Breast epithelium (tissue), 3 donors: ENCODE data around the gene KIF21A.

Experiments used
- POLR2A ChIP-seq: fragments of 450-650 bp; IDR thresholded peaks from one replicate; pipeline ENCODE4 v1.6.1; 2016; ENCODE audit warnings: antibody characterized with exemption, mild to moderate bottlenecking, moderate library complexity
- POLR2AphosphoS5 ChIP-seq, 3 donors: sonication (generic); formaldehyde crosslinking; IDR thresholded peaks; one replicate each; pipeline ENCODE4 v1.6.1; 2017; ENCODE audit warnings: antibody characterized with exemption in 3 of 3
- TF ChIP-seq, protein P1 (sequence below), 3 donors: fragments of 450-650 bp; IDR thresholded peaks; one replicate each; pipeline ENCODE4 v1.5.1; 2016 to 2017; ENCODE audit warnings: antibody characterized with exemption in 3 of 3, mild to moderate bottlenecking in 3 of 3, moderate library complexity in 3 of 3

DNA sequence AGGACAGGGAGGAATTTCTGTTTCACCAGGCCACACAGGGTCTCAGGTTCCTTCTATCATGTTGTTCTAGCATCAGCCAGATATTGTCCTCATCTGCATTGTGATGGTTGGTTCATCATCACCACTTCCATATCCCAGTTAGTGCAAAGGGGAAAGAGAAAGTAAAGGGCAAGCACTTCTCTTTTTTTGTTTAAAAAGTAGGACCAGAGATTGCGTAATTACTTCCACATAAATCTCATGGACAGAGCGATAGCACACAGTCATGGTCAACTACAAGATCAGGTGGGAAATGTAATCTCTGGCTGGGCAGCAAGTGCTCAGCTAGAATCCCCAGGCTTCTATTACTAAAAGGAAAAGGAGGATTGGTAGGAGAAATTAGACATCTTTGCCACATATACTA, 155.1 kb downstream of the KIF21A start:
- TF ChIP-seq, protein P1, sequence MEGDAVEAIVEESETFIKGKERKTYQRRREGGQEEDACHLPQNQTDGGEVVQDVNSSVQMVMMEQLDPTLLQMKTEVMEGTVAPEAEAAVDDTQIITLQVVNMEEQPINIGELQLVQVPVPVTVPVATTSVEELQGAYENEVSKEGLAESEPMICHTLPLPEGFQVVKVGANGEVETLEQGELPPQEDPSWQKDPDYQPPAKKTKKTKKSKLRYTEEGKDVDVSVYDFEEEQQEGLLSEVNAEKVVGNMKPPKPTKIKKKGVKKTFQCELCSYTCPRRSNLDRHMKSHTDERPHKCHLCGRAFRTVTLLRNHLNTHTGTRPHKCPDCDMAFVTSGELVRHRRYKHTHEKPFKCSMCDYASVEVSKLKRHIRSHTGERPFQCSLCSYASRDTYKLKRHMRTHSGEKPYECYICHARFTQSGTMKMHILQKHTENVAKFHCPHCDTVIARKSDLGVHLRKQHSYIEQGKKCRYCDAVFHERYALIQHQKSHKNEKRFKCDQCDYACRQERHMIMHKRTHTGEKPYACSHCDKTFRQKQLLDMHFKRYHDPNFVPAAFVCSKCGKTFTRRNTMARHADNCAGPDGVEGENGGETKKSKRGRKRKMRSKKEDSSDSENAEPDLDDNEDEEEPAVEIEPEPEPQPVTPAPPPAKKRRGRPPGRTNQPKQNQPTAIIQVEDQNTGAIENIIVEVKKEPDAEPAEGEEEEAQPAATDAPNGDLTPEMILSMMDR (IDR thresholded peaks at IDR 0.05) = no peak
- TF ChIP-seq POLR2A (no peak), POLR2AphosphoS5 (IDR thresholded peaks at IDR 0.05) (no peak)
